Cardiac fibroblast (primary cell): ENCODE results near the gene PER2.

Experiments
- DNase-seq, 2 donors: peaks; one replicate each; pipeline versions ENCODE4 v3.0.0 to v3.0.0-alpha.2; 2010; ENCODE audit warnings: low read depth in 2 of 2
- H3K4me3 ChIP-seq, 2 donors: replicated peaks in 1 of 2; 1 replicate in 1 of 2; 2 replicates in 1 of 2; pipeline ENCODE4 v1.5.1; 2011; ENCODE audit warnings: low read depth in 2 of 2, low read length in 2 of 2, mild to moderate bottlenecking in 2 of 2, moderate library complexity in 1 of 2
- CTCF ChIP-seq: IDR thresholded peaks from one replicate; pipeline ENCODE4 v1.5.1; 2011; ENCODE audit warnings: low read depth, mild to moderate bottlenecking, low read length, inconsistent platforms

PER2 gene

GRCh38 chr2:238239863-238240756 lies 48.3 kb downstream of the PER2 start, which contains the start of gene HES6:
HES6 (minus strand) TSS chr2:238240038; CDS start chr2:238239905, 133 bp downstream.
- peak; percentile 78 to 87 for DNase-seq
- H3K4me3 ChIP-seq = peak within 1 kb of the TSS; percentile 33 to 57
- no peak for TF ChIP-seq CTCF

DNA sequence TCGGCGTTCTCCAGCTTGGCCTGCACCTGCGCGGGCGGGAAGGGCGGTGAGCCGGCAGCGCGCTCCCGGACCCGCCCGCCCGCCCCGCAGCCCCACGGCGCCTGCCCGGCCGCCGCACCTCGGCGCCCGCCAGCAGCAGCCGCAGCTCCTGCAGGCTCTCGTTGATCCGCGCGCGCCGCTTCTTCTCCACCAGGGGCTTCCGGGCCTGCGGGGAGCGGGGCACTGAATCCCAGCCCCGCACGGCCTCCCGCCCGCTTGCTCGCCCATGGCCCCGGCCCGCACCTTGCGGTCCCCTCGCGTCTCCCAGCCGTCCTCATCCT lies 48.9 kb downstream of the PER2 start:
- peak overlapping the region; percentile 33 to 57 for H3K4me3 ChIP-seq
- DNase-seq = no peak
- no peak for TF ChIP-seq CTCF

- H3K4me3 ChIP-seq = peak overlapping the region in 1 of 2 donors; percentile 57
- no peak for DNase-seq
- no peak for TF ChIP-seq CTCF
Measured at GRCh38 chr2:238238766-238239542, 49.5 kb downstream of the PER2 start.

DNA sequence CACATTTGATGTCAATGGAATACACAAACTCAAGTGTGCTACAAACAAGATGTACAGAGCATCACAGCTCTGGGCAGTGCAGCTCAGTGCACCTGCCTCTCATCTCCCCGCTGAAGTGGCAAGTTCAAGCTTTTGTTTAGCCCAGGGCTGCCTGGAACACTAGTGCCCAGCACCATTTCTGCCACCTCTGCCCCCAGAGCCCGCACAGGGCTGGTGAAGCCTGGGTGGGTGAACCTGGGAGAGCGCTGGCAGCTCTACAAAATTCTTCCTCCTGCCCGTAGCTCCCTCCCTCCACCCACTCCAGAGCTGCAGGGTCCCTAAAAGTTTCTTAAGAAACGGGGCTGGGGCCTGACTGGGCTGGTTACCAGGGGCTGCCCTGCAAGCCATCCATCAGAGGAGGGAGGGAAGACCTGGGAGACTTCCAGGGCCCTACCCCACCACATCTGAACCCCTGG lies 50.1 kb downstream of the PER2 start:
- no peak for DNase-seq
- H3K4me3 ChIP-seq = no peak overlapping the region
- TF ChIP-seq CTCF = no peak

- no peak for DNase-seq
- H3K4me3 ChIP-seq = no peak overlapping the region
- TF ChIP-seq CTCF = no peak
Measured at GRCh38 chr2:238237431-238238135, 50.8 kb downstream of the PER2 start.

DNA sequence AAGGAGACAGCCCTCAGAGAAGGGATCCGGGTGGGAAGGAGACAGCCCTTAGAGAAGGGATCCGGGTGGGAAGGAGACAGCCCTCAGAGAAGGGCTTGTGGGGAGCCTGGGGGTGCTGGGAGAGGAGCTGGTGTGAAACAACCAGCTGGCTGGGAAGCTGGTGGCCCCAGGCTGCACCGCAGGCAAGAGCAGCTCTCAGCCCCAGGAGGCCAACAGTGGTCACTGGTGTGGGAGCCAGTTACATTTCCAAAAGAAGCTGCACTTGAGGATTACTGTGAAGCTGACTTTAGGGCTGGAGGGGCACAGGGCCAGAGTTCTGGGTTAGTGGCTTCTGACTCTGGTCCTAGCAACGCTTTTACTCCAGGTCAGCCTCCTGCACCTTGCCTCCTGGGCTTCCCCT lies 51.8 kb downstream of the PER2 start:
- H3K4me3 ChIP-seq = no peak overlapping the region
- no peak for TF ChIP-seq CTCF
- DNase-seq = no peak
